ENCODE results near the gene CELA2B.

Gene CELA2B

DNA sequence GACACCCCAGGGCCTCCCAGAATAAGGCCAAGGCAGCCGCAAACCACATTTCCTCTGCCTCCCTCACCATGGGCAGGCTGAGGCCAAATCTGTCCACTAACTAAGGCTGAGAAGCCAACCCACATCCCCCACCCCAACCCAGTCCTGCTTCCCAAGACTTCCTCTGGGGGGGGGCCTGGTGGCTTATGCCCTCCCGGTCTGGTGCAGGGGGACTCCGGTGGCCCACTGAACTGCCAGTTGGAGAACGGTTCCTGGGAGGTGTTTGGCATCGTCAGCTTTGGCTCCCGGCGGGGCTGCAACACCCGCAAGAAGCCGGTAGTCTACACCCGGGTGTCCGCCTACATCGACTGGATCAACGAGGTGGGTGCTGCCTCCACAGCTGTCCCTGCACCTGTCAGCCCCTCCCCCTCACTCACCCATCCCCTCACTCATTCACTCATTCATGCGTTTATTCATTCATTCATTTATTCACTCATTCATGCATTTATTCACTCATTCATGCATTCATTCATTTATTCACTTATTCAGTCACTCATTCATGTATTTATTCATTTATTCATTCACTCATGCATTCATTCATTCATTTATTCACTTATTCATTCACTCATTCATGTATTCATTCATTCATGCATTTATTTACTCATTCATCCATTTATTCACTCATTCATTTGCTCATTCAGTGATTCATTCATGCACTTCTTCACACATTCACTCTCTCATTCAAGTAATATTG is 30.3 kb upstream of the CELA2B start:
- H3K4me3 ChIP-seq: no peak overlapping the region
- H3K27ac ChIP-seq: no peak overlapping the region
- TF ChIP-seq, protein P1, sequence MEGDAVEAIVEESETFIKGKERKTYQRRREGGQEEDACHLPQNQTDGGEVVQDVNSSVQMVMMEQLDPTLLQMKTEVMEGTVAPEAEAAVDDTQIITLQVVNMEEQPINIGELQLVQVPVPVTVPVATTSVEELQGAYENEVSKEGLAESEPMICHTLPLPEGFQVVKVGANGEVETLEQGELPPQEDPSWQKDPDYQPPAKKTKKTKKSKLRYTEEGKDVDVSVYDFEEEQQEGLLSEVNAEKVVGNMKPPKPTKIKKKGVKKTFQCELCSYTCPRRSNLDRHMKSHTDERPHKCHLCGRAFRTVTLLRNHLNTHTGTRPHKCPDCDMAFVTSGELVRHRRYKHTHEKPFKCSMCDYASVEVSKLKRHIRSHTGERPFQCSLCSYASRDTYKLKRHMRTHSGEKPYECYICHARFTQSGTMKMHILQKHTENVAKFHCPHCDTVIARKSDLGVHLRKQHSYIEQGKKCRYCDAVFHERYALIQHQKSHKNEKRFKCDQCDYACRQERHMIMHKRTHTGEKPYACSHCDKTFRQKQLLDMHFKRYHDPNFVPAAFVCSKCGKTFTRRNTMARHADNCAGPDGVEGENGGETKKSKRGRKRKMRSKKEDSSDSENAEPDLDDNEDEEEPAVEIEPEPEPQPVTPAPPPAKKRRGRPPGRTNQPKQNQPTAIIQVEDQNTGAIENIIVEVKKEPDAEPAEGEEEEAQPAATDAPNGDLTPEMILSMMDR (IDR thresholded peaks at IDR 0.05): no peak
- DNase-seq (ENCODE audit: low spot score): no peak

- no peak overlapping the region for H3K27ac ChIP-seq
- no peak for DNase-seq (ENCODE audit: low spot score)
- TF ChIP-seq, protein P1 (IDR thresholded peaks at IDR 0.05): no peak
- no peak overlapping the region for H3K4me3 ChIP-seq
Observed at GRCh38 chr1:15446212-15446611, 29.7 kb upstream of the CELA2B start.

DNA sequence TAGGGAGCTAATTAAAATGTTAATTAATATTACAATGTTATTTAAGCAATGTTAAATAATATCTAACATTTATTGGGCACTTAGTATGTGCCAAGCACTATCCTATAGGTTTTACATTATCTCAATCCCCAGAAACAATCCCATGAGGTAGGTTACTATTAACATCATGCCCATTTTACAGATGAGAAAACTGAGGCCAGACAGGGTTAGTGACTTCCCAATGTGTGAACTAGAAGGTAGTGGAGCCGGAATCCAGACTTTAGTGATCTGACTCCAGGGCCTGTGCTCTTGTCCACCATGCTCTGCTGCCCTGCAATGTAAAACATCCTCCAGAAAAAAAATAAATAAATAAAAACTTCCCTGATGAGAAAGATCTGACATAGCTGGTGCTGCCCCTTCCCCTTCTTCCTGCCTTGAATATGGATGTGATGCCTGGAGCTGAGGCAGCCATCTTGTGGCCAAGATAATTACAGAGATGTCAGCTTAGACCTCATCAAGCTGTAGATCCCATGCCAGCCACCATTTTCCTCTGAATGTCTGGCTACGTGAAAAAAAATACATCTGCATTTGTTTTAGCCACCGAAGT is 26.9 kb upstream of the CELA2B start:
- DNase-seq (ENCODE audit: low spot score): no peak
- TF ChIP-seq, protein P1 (IDR thresholded peaks at IDR 0.05): no peak
- Histone ChIP-seq H3K4me3 (no peak overlapping the region), H3K27ac (no peak overlapping the region)

GRCh38 chr1:15449567-15449966 is 26.3 kb upstream of the CELA2B start:
- DNase-seq (ENCODE audit: low spot score): no peak
- H3K4me3 ChIP-seq: no peak overlapping the region
- no peak overlapping the region for H3K27ac ChIP-seq
- TF ChIP-seq, protein P1 (IDR thresholded peaks at IDR 0.05): no peak

- Histone ChIP-seq H3K27ac (no peak overlapping the region), H3K4me3 (no peak overlapping the region)
- no peak for DNase-seq (ENCODE audit: low spot score)
- TF ChIP-seq, protein P1 (IDR thresholded peaks at IDR 0.05): no peak
Observed at GRCh38 chr1:15451014-15451722, 24.7 kb upstream of the CELA2B start.

DNA sequence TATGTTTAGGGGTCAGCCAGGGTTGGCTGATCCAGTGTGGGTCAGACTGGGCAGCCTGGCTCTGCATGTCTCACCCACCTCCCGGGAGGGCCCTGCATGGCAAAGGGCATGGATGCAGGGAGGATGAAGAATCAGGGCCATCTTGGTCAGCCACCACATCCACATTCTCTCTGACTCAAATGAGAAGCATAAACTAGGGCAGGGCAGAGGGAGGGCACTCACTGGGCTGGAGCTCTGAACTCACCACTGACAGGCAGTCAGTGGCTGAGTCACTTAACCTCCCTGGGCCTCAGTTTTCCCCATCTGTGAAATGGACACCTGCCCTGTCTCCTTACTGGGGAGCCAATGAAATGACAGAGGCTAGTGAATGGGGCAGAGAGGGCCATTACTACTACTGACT is 23.7 kb upstream of the CELA2B start:
- no peak overlapping the region for H3K4me3 ChIP-seq
- no peak for DNase-seq (ENCODE audit: low spot score)
- H3K27ac ChIP-seq: no peak overlapping the region
- TF ChIP-seq, protein P1 (IDR thresholded peaks at IDR 0.05): no peak

All from coronary artery (tissue), 2 donors.